Measurements from ENCODE around the gene BEND5.

GRCh38 chr1:48701445-48701844 lies 75.2 kb downstream of the BEND5 start:
- TF ChIP-seq HOXA7 (CRISPR knock-in tag; IDR thresholded peaks at IDR 0.05; ENCODE audit: borderline replicate concordance) (no peak), ZNF138 (tag by site-specific recombination; IDR thresholded peaks at IDR 0.05; ENCODE audit: borderline replicate concordance) (no peak)
- TF ChIP-seq, protein P1, sequence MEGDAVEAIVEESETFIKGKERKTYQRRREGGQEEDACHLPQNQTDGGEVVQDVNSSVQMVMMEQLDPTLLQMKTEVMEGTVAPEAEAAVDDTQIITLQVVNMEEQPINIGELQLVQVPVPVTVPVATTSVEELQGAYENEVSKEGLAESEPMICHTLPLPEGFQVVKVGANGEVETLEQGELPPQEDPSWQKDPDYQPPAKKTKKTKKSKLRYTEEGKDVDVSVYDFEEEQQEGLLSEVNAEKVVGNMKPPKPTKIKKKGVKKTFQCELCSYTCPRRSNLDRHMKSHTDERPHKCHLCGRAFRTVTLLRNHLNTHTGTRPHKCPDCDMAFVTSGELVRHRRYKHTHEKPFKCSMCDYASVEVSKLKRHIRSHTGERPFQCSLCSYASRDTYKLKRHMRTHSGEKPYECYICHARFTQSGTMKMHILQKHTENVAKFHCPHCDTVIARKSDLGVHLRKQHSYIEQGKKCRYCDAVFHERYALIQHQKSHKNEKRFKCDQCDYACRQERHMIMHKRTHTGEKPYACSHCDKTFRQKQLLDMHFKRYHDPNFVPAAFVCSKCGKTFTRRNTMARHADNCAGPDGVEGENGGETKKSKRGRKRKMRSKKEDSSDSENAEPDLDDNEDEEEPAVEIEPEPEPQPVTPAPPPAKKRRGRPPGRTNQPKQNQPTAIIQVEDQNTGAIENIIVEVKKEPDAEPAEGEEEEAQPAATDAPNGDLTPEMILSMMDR (tag by site-specific recombination; IDR thresholded peaks at IDR 0.05) = no peak

Data from HEK293 (cell line).